Keratinocyte (primary cell): ENCODE measurements around the gene NFATC1. TPM values are rescaled to one million over a fixed set of nuclear protein-coding genes. Genes with fewer than 3 reads are reported as not detected.

Experiments used
- DNase-seq: peaks from one replicate; pipeline ENCODE4 v3.0.0-alpha.2; 2011; ENCODE audit warnings: low read depth, missing footprints, low spot score
- FAIRE-seq: peaks from 2 replicates; lab custom pipeline; 2011; peaks lifted over from hg19 to GRCh38; lab: Jason Lieb, UNC
- H2AFZ ChIP-seq: 2 replicates; pipeline ENCODE4 v1.6.0; 2012; ENCODE audit warnings: low read length, control low read depth, inconsistent platforms; ENCODE audit not compliant: control insufficient read depth
- H3K27ac ChIP-seq: 2 replicates; pipeline ENCODE4 v1.5.1; 2011; ENCODE audit warnings: low read length; ENCODE audit not compliant: control insufficient read depth, insufficient read depth
- H3K27me3 ChIP-seq: 3 replicates; pipeline ENCODE4 v1.6.0; 2011; ENCODE audit warnings: low read length; ENCODE audit not compliant: control insufficient read depth, insufficient read depth; ENCODE audit errors: extremely low read depth
- H3K36me3 ChIP-seq, 2 experiments: 2 replicates in 1 of 2; 3 replicates in 1 of 2; pipeline ENCODE4 v1.5.1; 2011; ENCODE audit warnings: low read length in 2 of 2, mild to moderate bottlenecking in 1 of 2; ENCODE audit not compliant: control insufficient read depth in 2 of 2, insufficient read depth in 2 of 2; ENCODE audit errors: extremely low read depth in 1 of 2
- H3K4me1 ChIP-seq: 3 replicates; pipeline ENCODE4 v1.5.1; 2011; ENCODE audit warnings: low read length; ENCODE audit not compliant: control insufficient read depth, insufficient read depth; ENCODE audit errors: extremely low read depth
- H3K4me2 ChIP-seq: 3 replicates; pipeline ENCODE4 v1.6.0; 2011; ENCODE audit warnings: low read depth, low read length; ENCODE audit not compliant: control insufficient read depth, insufficient read depth; ENCODE audit errors: extremely low read depth
- H3K4me3 ChIP-seq, 3 experiments: fragments of 200-600 bp in 1 of 3; sonication (generic) in 1 of 3; 2 replicates in 2 of 3; 3 replicates in 1 of 3; pipeline ENCODE4 v1.5.1; 2011 to 2016; ENCODE audit warnings: low read length in 3 of 3, mild to moderate bottlenecking in 3 of 3, control low read depth in 2 of 3, inconsistent platforms in 1 of 3, low read depth in 1 of 3, mixed read lengths in 1 of 3, mixed run types in 1 of 3, moderate library complexity in 1 of 3; ENCODE audit not compliant: control insufficient read depth in 2 of 3, insufficient read depth in 2 of 3; ENCODE audit errors: extremely low read depth in 1 of 3
- H3K79me2 ChIP-seq: 2 replicates; pipeline ENCODE4 v1.6.0; 2012; ENCODE audit warnings: low read length; ENCODE audit not compliant: control insufficient read depth, insufficient read depth
- H3K9ac ChIP-seq: 3 replicates; pipeline ENCODE4 v1.6.0; 2011; ENCODE audit warnings: low read length; ENCODE audit not compliant: control insufficient read depth, insufficient read depth; ENCODE audit errors: extremely low read depth
- H3K9me1 ChIP-seq: 3 replicates; pipeline ENCODE4 v1.6.0; 2011; ENCODE audit warnings: low read length; ENCODE audit not compliant: control insufficient read depth, insufficient read depth; ENCODE audit errors: extremely low read depth
- H3K9me3 ChIP-seq: 2 replicates; pipeline ENCODE4 v1.5.1; 2012; ENCODE audit warnings: low read depth, low read length; ENCODE audit not compliant: control insufficient read depth
- H4K20me1 ChIP-seq: 3 replicates; pipeline ENCODE4 v1.6.0; 2011; ENCODE audit warnings: low read length; ENCODE audit not compliant: control insufficient read depth, insufficient read depth; ENCODE audit errors: extremely low read depth
- CTCF ChIP-seq, 3 experiments: IDR thresholded peaks in 1 of 3; conservative IDR thresholded peaks in 1 of 3; optimal IDR thresholded peaks in 1 of 3; 2 replicates in 2 of 3; 3 replicates in 1 of 3; pipeline versions ENCODE3 to v1.5.1; 2011; ENCODE audit warnings: low read length in 3 of 3, mild to moderate bottlenecking in 3 of 3, moderate library complexity in 2 of 3, control low read depth in 1 of 3, inconsistent platforms in 1 of 3; ENCODE audit not compliant: insufficient read depth in 2 of 3; ENCODE audit errors: extremely low read depth in 1 of 3
- EZH2 ChIP-seq: IDR thresholded peaks from one replicate; pipeline ENCODE4 v1.6.1; 2012; ENCODE audit warnings: inconsistent platforms, mild to moderate bottlenecking, low read length, moderate library complexity
- dilution Hi-C: fragments of 300-500 bp; cut with MboI; formaldehyde crosslinking; loops from one replicate; pipeline ENCODE4 v1.7.0; 2020; ENCODE audit warnings: low sequenced_read_pairs; ENCODE audit not compliant: extremely low pct_ligation_motif_present
- polyA plus RNA-seq, 5 experiments: library from polyadenylated mRNA; depleted of rRNA in 3 of 5; stranded (reverse) in 3 of 5; stranded (forward) in 1 of 5; unstranded in 1 of 5; fragments of >200 nt; gene quantifications; 1 replicate in 1 of 5; 2 replicates in 3 of 5; 3 replicates in 1 of 5; pipeline versions ENCODE4 v1.2.1 to v1.2.3, GENCODE V29; 2011 to 2012; ENCODE audit warnings: missing spikeins in 2 of 5, low read depth in 1 of 5, low replicate concordance in 1 of 5
- small RNA-seq, 3 experiments: library from RNA; depleted of rRNA; stranded (forward); fragments of <200 nt; gene quantifications; one replicate each; pipeline ENCODE3, GENCODE V24; 2012; ENCODE audit warnings: low read depth in 3 of 3, low replicate concordance in 1 of 3; ENCODE audit not compliant: insufficient read length in 3 of 3

NFATC1 gene
- polyA plus RNA-seq, 1 donor (not counting 4 experiments of a cell fraction or from before 2014, with no cell fraction given) = 0.77 TPM

GRCh38 chr18:79577451-79578395 is 182.0 kb downstream of the NFATC1 start:
- H3K4me1 ChIP-seq = no peaks in the 10 kb centered on the region
- TF ChIP-seq EZH2 = no peak
- no peak for TF ChIP-seq CTCF (optimal IDR thresholded peaks at IDR 0.05 in 1 of 3, IDR thresholded peaks at IDR 0.05 in 1 of 3, conservative IDR thresholded peaks at IDR 0.05 in 1 of 3; ENCODE audit: extremely low read depth in 1 of 3, insufficient read depth in 2 of 3, low read length in 3 of 3)
- no peak overlapping the region for H2AFZ ChIP-seq
- dilution Hi-C loops = no loop called here
- no peaks in the 10 kb centered on the region for H3K9me1 ChIP-seq
- no peak overlapping the region for H3K4me2 ChIP-seq
- H4K20me1 ChIP-seq = no peaks in the 10 kb centered on the region
- H3K9ac ChIP-seq = no peak overlapping the region
- DNase-seq (no peak), FAIRE-seq (no peak)
- H3K79me2 ChIP-seq = no peaks in the 10 kb centered on the region
- H3K4me3 ChIP-seq = no peak overlapping the region
- H3K27ac ChIP-seq = no peak overlapping the region
- H3K27me3 ChIP-seq = no peaks in the 10 kb centered on the region
- H3K9me3 ChIP-seq = peaks cover 12% of the 10 kb centered on the region
- no peaks in the 10 kb centered on the region for H3K36me3 ChIP-seq

- Histone ChIP-seq H3K4me2 (no peak overlapping the region), H3K9ac (no peak overlapping the region)
- no peak for FAIRE-seq
Measured at GRCh38 chr18:79578396-79579260, 182.9 kb downstream of the NFATC1 start.

More at GRCh38 chr18:79578396-79579260, 182.9 kb downstream of the NFATC1 start:
- H4K20me1 ChIP-seq = no peaks in the 10 kb centered on the region
- H3K27me3 ChIP-seq = no peaks in the 10 kb centered on the region
- H3K36me3 ChIP-seq = no peaks in the 10 kb centered on the region
- no peaks in the 10 kb centered on the region for H3K4me1 ChIP-seq
- dilution Hi-C loops = no loop called here
- H2AFZ ChIP-seq = no peak overlapping the region
- peaks cover 11% of the 10 kb centered on the region for H3K9me3 ChIP-seq
- no peak for TF ChIP-seq CTCF (optimal IDR thresholded peaks at IDR 0.05 in 1 of 3, IDR thresholded peaks at IDR 0.05 in 1 of 3, conservative IDR thresholded peaks at IDR 0.05 in 1 of 3; ENCODE audit: extremely low read depth in 1 of 3, insufficient read depth in 2 of 3, low read length in 3 of 3)
- H3K9me1 ChIP-seq = no peaks in the 10 kb centered on the region
- H3K79me2 ChIP-seq = no peaks in the 10 kb centered on the region
- no peak overlapping the region for H3K4me3 ChIP-seq
- no peak overlapping the region for H3K27ac ChIP-seq
- no peak for DNase-seq

Small RNA genes lying within 50 kb of the gene (small RNA-seq; reads per million reads assigned to genes)
- 0 reads per million in 3 experiments for gene AC018445.2
